H1 (cell line): ENCODE results near the gene EGFLAM. TPM values are rescaled to one million over a fixed set of nuclear protein-coding genes. Genes with fewer than 3 reads are reported as not detected.

Experiments used
- CTCF ChIA-PET: fragments of 300-600 bp; sonication (Branson Sonifier 250); formaldehyde crosslinking; loops from one replicate; lab custom pipeline; 2021; ENCODE audit not compliant: partially characterized antibody; lab: Charles Lee
- POLR2A ChIA-PET: fragments of 300-600 bp; sonication (Branson Sonifier 250); formaldehyde crosslinking; loops from one replicate; lab custom pipeline; 2021; ENCODE audit warnings: inconsistent platforms; ENCODE audit not compliant: partially characterized antibody; lab: Charles Lee
- DNase-seq, 2 experiments: peaks; one replicate each; pipeline versions ENCODE4 v3.0.0 to v3.0.0-alpha.2; 2010 to 2022; ENCODE audit warnings: low spot score in 2 of 2, low read depth in 1 of 2, mixed read lengths in 1 of 2
- FAIRE-seq: peaks from 2 replicates; lab custom pipeline; 2011; peaks lifted over from hg19 to GRCh38; lab: Jason Lieb, UNC
- H2AFZ ChIP-seq: 2 replicates; pipeline ENCODE4 v1.8.1; 2012; ENCODE audit warnings: low read length, inconsistent platforms
- H2AK5ac ChIP-seq: 2 replicates; pipeline ENCODE4 v1.6.1; 2013; ENCODE audit warnings: low read depth, low read length
- H2BK120ac ChIP-seq: replicated peaks from 2 replicates; pipeline ENCODE3; 2013; ENCODE audit warnings: low read depth, low read length, inconsistent platforms
- H2BK12ac ChIP-seq: 2 replicates; pipeline ENCODE4 v1.6.1; 2013; ENCODE audit warnings: low read depth, low read length
- H2BK15ac ChIP-seq: 2 replicates; pipeline ENCODE4 v1.6.1; 2013; ENCODE audit warnings: low read length
- H2BK20ac ChIP-seq: 2 replicates; pipeline ENCODE4 v1.6.1; 2013; ENCODE audit warnings: low read length
- H2BK5ac ChIP-seq: 2 replicates; pipeline ENCODE4 v1.6.1; 2013; ENCODE audit warnings: low read depth, low read length
- H3K14ac ChIP-seq: 2 replicates; pipeline ENCODE4 v1.6.1; 2013; ENCODE audit warnings: inconsistent platforms; ENCODE audit not compliant: insufficient read length
- H3K18ac ChIP-seq: 2 replicates; pipeline ENCODE4 v1.6.1; 2013; ENCODE audit warnings: low read length; ENCODE audit errors: extremely low read depth
- H3K23ac ChIP-seq: 2 replicates; pipeline ENCODE4 v1.6.1; 2013; ENCODE audit warnings: inconsistent platforms; ENCODE audit not compliant: insufficient read length
- H3K23me2 ChIP-seq: 2 replicates; pipeline ENCODE4 v1.6.1; 2013; ENCODE audit warnings: low read depth, low read length
- H3K27ac ChIP-seq: 2 replicates; pipeline ENCODE4 v1.6.1; 2011; ENCODE audit warnings: low read depth, low read length, inconsistent platforms
- H3K27me3 ChIP-seq, 4 experiments: replicated peaks in 1 of 4; 1 replicate in 1 of 4; 2 replicates in 3 of 4; pipeline versions ENCODE4 v1.6.1 to v1.8.1; 2011 to 2013; ENCODE audit warnings: low read length in 3 of 4, mild to moderate bottlenecking in 3 of 4, inconsistent platforms in 2 of 4, mixed read lengths in 2 of 4, moderate library complexity in 1 of 4; ENCODE audit not compliant: control insufficient read depth in 3 of 4, insufficient read depth in 3 of 4; ENCODE audit errors: extremely low read depth in 1 of 4
- H3K36me3 ChIP-seq, 4 experiments: 2 replicates each; pipeline versions ENCODE4 v1.6.1 to v1.8.1; 2011 to 2013; ENCODE audit warnings: mild to moderate bottlenecking in 4 of 4, low read length in 3 of 4, moderate library complexity in 2 of 4, control low read depth in 1 of 4, inconsistent platforms in 1 of 4; ENCODE audit not compliant: insufficient read depth in 4 of 4, control insufficient read depth in 2 of 4
- H3K4ac ChIP-seq: replicated peaks from 2 replicates; pipeline ENCODE3; 2013; ENCODE audit warnings: low read length, low read depth, mixed read lengths, inconsistent platforms; ENCODE audit not compliant: insufficient read length
- H3K4me1 ChIP-seq, 4 experiments: replicated peaks in 1 of 4; 1 replicate in 1 of 4; 2 replicates in 3 of 4; pipeline versions ENCODE4 v1.6.1 to v1.8.1; 2011 to 2013; ENCODE audit warnings: low read length in 3 of 4, inconsistent platforms in 2 of 4, mixed read lengths in 1 of 4; ENCODE audit not compliant: insufficient read depth in 4 of 4, control insufficient read depth in 3 of 4
- H3K4me2 ChIP-seq, 2 experiments: 2 replicates each; pipeline versions ENCODE4 v1.6.1 to v1.8.1; 2011 to 2013; ENCODE audit warnings: low read depth in 2 of 2, low read length in 2 of 2, control low read depth in 1 of 2, inconsistent platforms in 1 of 2, mild to moderate bottlenecking in 1 of 2; ENCODE audit not compliant: insufficient read depth in 1 of 2
- H3K4me3 ChIP-seq, 4 experiments: fragments of 200-600, 300-600 bp in 1 of 4; sonication (generic), shearing (Covaris generic), sonication (Bioruptor Twin) in 1 of 4; 2 replicates each; pipeline versions ENCODE4 v1.5.1 to v1.8.1; 2011 to 2016; ENCODE audit warnings: low read length in 4 of 4, low read depth in 3 of 4, control low read depth in 2 of 4, inconsistent platforms in 2 of 4, mild to moderate bottlenecking in 2 of 4, mixed read lengths in 1 of 4, moderate library complexity in 1 of 4; ENCODE audit not compliant: insufficient read depth in 2 of 4; ENCODE audit errors: extremely low read depth in 1 of 4
- H3K56ac ChIP-seq: replicated peaks from 2 replicates; pipeline ENCODE3; 2013; ENCODE audit warnings: low read depth, mild to moderate bottlenecking, mixed read lengths, low read length, inconsistent platforms; ENCODE audit not compliant: insufficient read length
- H3K79me1 ChIP-seq: 2 replicates; pipeline ENCODE4 v1.6.1; 2013; ENCODE audit warnings: low read depth, low read length, control low read depth
- H3K79me2 ChIP-seq, 2 experiments: 2 replicates each; pipeline versions ENCODE4 v1.6.1 to v1.8.1; 2012 to 2013; ENCODE audit warnings: low read length in 2 of 2, mild to moderate bottlenecking in 2 of 2, inconsistent platforms in 1 of 2; ENCODE audit not compliant: insufficient read depth in 2 of 2, control insufficient read depth in 1 of 2
- H3K9ac ChIP-seq, 4 experiments: replicated peaks in 1 of 4; 1 replicate in 1 of 4; 2 replicates in 3 of 4; pipeline versions ENCODE4 v1.6.1 to v1.8.1; 2011 to 2013; ENCODE audit warnings: low read depth in 3 of 4, low read length in 3 of 4, control low read depth in 2 of 4, mild to moderate bottlenecking in 2 of 4, moderate library complexity in 2 of 4, inconsistent platforms in 1 of 4; ENCODE audit errors: extremely low read depth in 1 of 4
- H3K9me3 ChIP-seq, 2 experiments: 2 replicates each; pipeline versions ENCODE4 v1.6.1 to v1.8.1; 2012 to 2013; ENCODE audit warnings: mild to moderate bottlenecking in 2 of 2, moderate library complexity in 2 of 2, control low read depth in 1 of 2, inconsistent platforms in 1 of 2, low read depth in 1 of 2, low read length in 1 of 2, mixed read lengths in 1 of 2; ENCODE audit not compliant: insufficient read depth in 2 of 2
- H4K20me1 ChIP-seq, 2 experiments: replicated peaks in 1 of 2; 2 replicates each; pipeline versions ENCODE3 to v1.8.1; 2011 to 2013; ENCODE audit warnings: inconsistent platforms in 2 of 2, low read length in 2 of 2, mild to moderate bottlenecking in 1 of 2; ENCODE audit not compliant: insufficient read depth in 2 of 2, control insufficient read depth in 1 of 2
- H4K5ac ChIP-seq: 2 replicates; pipeline ENCODE4 v1.6.1; 2013; ENCODE audit warnings: low read length, low read depth, mixed read lengths, inconsistent platforms; ENCODE audit not compliant: insufficient read length
- H4K8ac ChIP-seq: 2 replicates; pipeline ENCODE4 v1.8.0; 2013; ENCODE audit warnings: mild to moderate bottlenecking, moderate library complexity, low read length, inconsistent platforms; ENCODE audit not compliant: insufficient read depth; ENCODE audit errors: extremely low read depth
- H4K91ac ChIP-seq: replicated peaks from 2 replicates; pipeline ENCODE3; 2013; ENCODE audit warnings: low read length, mixed read lengths, inconsistent platforms; ENCODE audit not compliant: insufficient read length
- TCF12 ChIP-seq: IDR thresholded peaks from 2 replicates; pipeline ENCODE4 v1.6.1; 2011; ENCODE audit warnings: low read depth, mild to moderate bottlenecking, low read length
- WGBS, 2 experiments: shearing (Covaris generic) in 1 of 2; methylation state at CpG; one replicate each; pipeline versions ENCODE4 v1.1.6 to v1.1.7; 2013 to 2015; ENCODE audit warnings: low lambda C conversion rate in 2 of 2, mixed read lengths in 2 of 2, inconsistent platforms in 1 of 2, low coverage in 1 of 2, missing lambda C conversion rate in 1 of 2; ENCODE audit not compliant: insufficient replicate concordance in 2 of 2, insufficient coverage in 1 of 2, insufficient read length in 1 of 2; ENCODE audit errors: extremely low coverage in 1 of 2, missing lambda C conversion rate in 1 of 2; 5-methylcytosine and 5-hydroxymethylcytosine counted together
- polyA plus RNA-seq, 7 experiments: library from polyadenylated mRNA; depleted of rRNA in 3 of 7; stranded (reverse) in 5 of 7; unstranded in 2 of 7; fragments of >200 nt in 5 of 7; fragments of 200-250 nt in 2 of 7; gene quantifications; 1 replicate in 5 of 7; 2 replicates in 1 of 7; 4 replicates in 1 of 7; pipeline versions ENCODE4 v1.2.1 to v1.2.3, GENCODE V29; 2011 to 2013; ENCODE audit warnings: missing spikeins in 2 of 7, mixed read lengths in 2 of 7
- total RNA-seq: library from RNA; stranded (reverse); fragmentation: NEBNext Ultra II Directional; extraction: Animal tissue kit (Norgen Biotek cat#: 25700); gene quantifications from 2 replicates; pipeline ENCODE4 v1.2.1, GENCODE V29; 2021
- TF ChIP-seq, protein P1 (sequence below): IDR thresholded peaks from 2 replicates; pipeline ENCODE4 v1.6.1; 2011; ENCODE audit warnings: low read length, improper control_type of control experiment

Gene EGFLAM
- total and polyA plus RNA-seq, 2 of the 8 experiments (the other 6 are each of a cell fraction or from before 2014, with no cell fraction given): 0.20 to 0.24 TPM

DNA sequence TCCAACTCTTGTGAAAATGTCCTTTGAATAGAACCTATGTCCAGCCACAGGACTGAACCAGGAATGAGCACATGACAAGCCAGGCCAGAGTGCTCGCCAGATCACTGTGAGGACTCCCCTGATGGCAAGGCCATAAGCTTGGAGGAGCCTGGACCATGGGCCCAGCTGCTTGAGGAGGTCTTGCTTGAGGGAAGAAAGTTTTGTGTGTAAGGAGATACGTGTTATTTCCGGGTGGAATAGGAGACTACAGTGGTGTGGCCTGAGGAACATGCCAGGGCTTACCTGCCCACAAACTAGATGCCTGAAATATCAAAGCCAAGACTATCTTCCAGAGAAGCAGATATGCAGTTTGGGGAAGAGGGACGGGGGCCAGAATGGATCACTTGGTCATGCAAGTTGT lies 213.3 kb downstream of the EGFLAM start:
- H3K79me2 ChIP-seq: no peaks in the 10 kb centered on the region
- H3K23ac ChIP-seq: no peak overlapping the region
- H3K4ac ChIP-seq: no peak overlapping the region
- H2AK5ac ChIP-seq: no peak overlapping the region
- H4K20me1 ChIP-seq: no peaks in the 10 kb centered on the region
- POLR2A ChIA-PET: no interaction called here
- FAIRE-seq: no peak
- no peak overlapping the region for H2BK20ac ChIP-seq
- H3K23me2 ChIP-seq: no peaks in the 10 kb centered on the region
- CTCF ChIA-PET: no interaction called here
- H3K79me1 ChIP-seq: no peaks in the 10 kb centered on the region
- no peak overlapping the region for H4K91ac ChIP-seq
- no peak overlapping the region for H4K5ac ChIP-seq
- H3K56ac ChIP-seq: no peak overlapping the region
- no peak overlapping the region for H3K14ac ChIP-seq
- no peak overlapping the region for H2AFZ ChIP-seq
- H3K36me3 ChIP-seq: no peaks in the 10 kb centered on the region
- H3K18ac ChIP-seq: no peak overlapping the region
- H3K4me3 ChIP-seq: no peak overlapping the region
- TF ChIP-seq, protein P1, sequence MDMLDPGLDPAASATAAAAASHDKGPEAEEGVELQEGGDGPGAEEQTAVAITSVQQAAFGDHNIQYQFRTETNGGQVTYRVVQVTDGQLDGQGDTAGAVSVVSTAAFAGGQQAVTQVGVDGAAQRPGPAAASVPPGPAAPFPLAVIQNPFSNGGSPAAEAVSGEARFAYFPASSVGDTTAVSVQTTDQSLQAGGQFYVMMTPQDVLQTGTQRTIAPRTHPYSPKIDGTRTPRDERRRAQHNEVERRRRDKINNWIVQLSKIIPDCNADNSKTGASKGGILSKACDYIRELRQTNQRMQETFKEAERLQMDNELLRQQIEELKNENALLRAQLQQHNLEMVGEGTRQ: no peak
- no peak for TF ChIP-seq TCF12
- TF ChIP-seq, all 59 proteins: peak for 0
- Histone ChIP-seq H4K8ac (no peak overlapping the region), H2BK5ac (no peak overlapping the region), H3K4me2 (no peak overlapping the region), H2BK15ac (no peak overlapping the region), H2BK12ac (no peak overlapping the region), H3K27me3 (no peaks in the 10 kb centered on the region), H3K9ac (no peak overlapping the region), H3K27ac (no peak overlapping the region), H2BK120ac (no peak overlapping the region), H3K4me1 (peaks cover 0 to 12% (median 2%) of the 10 kb centered on the region in 4 experiments; a peak in 3 of 7 replicates), H3K9me3 (no peaks in the 10 kb centered on the region)
- 88% methylated on average over 4 of the region's 4 CpGs; no CpG with 5 or more reads in 1 of the 2 experiments for WGBS, 2 experiments
- no peak for DNase-seq
